K562 (cell line): ENCODE data around the gene ANKS1B. TPM values are rescaled to one million over a fixed set of nuclear protein-coding genes. Genes with fewer than 3 reads are reported as not detected.

Source experiments
- ATAC-seq: fragments of 200-7000 bp; cut with Tn5 transposase; 3 replicates; pipeline ENCODE4 v1.9.1; 2020; ENCODE audit warnings: moderate library complexity
- BruUV-seq: library from RNA; stranded (reverse); fragments of 400-500 nt; replicated peaks from 2 replicates; lab custom pipeline; 2021; lab: Mats Ljungman, UMichigan
- CTCF ChIA-PET: fragments of 300-600 bp; formaldehyde crosslinking; extraction: SDS; loops from one replicate; lab custom pipeline; 2021; ENCODE audit warnings: low intra/inter-chr PET ratio; lab: Yijun Ruan, JAX
- POLR2A ChIA-PET: fragments of 300-600, 350-650 bp; sonication (Branson Sonifier 250); formaldehyde crosslinking; extraction: SDS; loops from one replicate; lab custom pipeline; 2021; ENCODE audit warnings: antibody characterized with exemption, inconsistent platforms; lab: Yijun Ruan, JAX
- DNase-seq, 4 experiments: peaks; one replicate each; pipeline versions ENCODE4 v3.0.0 to v3.0.0-alpha.2; 2011 to 2018; ENCODE audit warnings: low spot score in 3 of 4, mixed read lengths in 3 of 4; ENCODE audit errors: extremely low read depth in 1 of 4
- FAIRE-seq: peaks from 2 replicates; lab custom pipeline; 2011; peaks lifted over from hg19 to GRCh38; lab: Jason Lieb, UNC
- H2AFZ ChIP-seq: 2 replicates; pipeline ENCODE4 v1.6.0; 2011; ENCODE audit warnings: low read depth, low read length, control low read depth, inconsistent platforms
- H3K27ac ChIP-seq: fragments of 200-600 bp; 3 replicates; pipeline ENCODE4 v1.8.0; 2011; ENCODE audit warnings: low read depth, mild to moderate bottlenecking, control low read depth, inconsistent platforms, low read length, moderate library complexity, mixed read lengths; ENCODE audit errors: extremely low read depth
- H3K27me3 ChIP-seq, 2 experiments: fragments of 300-600 bp in 1 of 2; 2 replicates in 1 of 2; 3 replicates in 1 of 2; pipeline versions ENCODE4 v1.6.0 to v1.8.0; 2011; ENCODE audit warnings: inconsistent platforms in 2 of 2, low read length in 2 of 2, mild to moderate bottlenecking in 1 of 2, mixed read lengths in 1 of 2, moderate library complexity in 1 of 2; ENCODE audit not compliant: control insufficient read depth in 2 of 2, insufficient read depth in 2 of 2
- H3K36me3 ChIP-seq: fragments of 300-600 bp; 3 replicates; pipeline ENCODE4 v1.8.0; 2011; ENCODE audit warnings: mild to moderate bottlenecking, low read length, inconsistent platforms; ENCODE audit not compliant: control insufficient read depth, insufficient read depth
- H3K4me1 ChIP-seq, 2 experiments: fragments of 200-600 bp in 1 of 2; replicated peaks in 1 of 2; 2 replicates in 1 of 2; 3 replicates in 1 of 2; pipeline versions ENCODE4 v1.5.1 to v1.8.0; 2011; ENCODE audit warnings: inconsistent platforms in 2 of 2, low read length in 2 of 2, mild to moderate bottlenecking in 1 of 2, mixed read lengths in 1 of 2, moderate library complexity in 1 of 2; ENCODE audit not compliant: control insufficient read depth in 2 of 2, insufficient read depth in 2 of 2
- H3K4me2 ChIP-seq: 2 replicates; pipeline ENCODE4 v1.6.1; 2011; ENCODE audit warnings: low read length, control low read depth, inconsistent platforms, mixed read lengths; ENCODE audit not compliant: insufficient read depth
- H3K4me3 ChIP-seq: fragments of 200-600 bp; sonication (generic), shearing (Covaris generic); 2 replicates; pipeline ENCODE4 v1.5.1; 2016; ENCODE audit warnings: control low read depth, inconsistent platforms
- H3K79me2 ChIP-seq: fragments of 200-600 bp; 3 replicates; pipeline ENCODE4 v1.8.0; 2011; ENCODE audit warnings: low read length, inconsistent platforms; ENCODE audit not compliant: control insufficient read depth, insufficient read depth
- H3K9ac ChIP-seq, 2 experiments: 2 replicates each; pipeline versions ENCODE4 v1.6.0 to v1.6.1; 2011; ENCODE audit warnings: low read depth in 2 of 2, low read length in 2 of 2, control low read depth in 1 of 2, inconsistent platforms in 1 of 2, mild to moderate bottlenecking in 1 of 2, mixed read lengths in 1 of 2; ENCODE audit not compliant: insufficient read depth in 1 of 2
- H3K9me1 ChIP-seq: one replicate; pipeline ENCODE4 v1.6.0; 2011; ENCODE audit warnings: inconsistent platforms, mild to moderate bottlenecking, low read length, moderate library complexity; ENCODE audit not compliant: control insufficient read depth, insufficient read depth
- H3K9me3 ChIP-seq: replicated peaks from 2 replicates; pipeline ENCODE4 v1.5.1; 2011; ENCODE audit warnings: low read depth, low read length, inconsistent platforms; ENCODE audit not compliant: control insufficient read depth, insufficient read depth
- H4K20me1 ChIP-seq: replicated peaks from 2 replicates; pipeline ENCODE4 v1.6.1; 2011; ENCODE audit warnings: low read length, inconsistent platforms, mixed read lengths; ENCODE audit not compliant: control insufficient read depth, insufficient read depth
- AFF4 ChIP-seq: sonication (generic); formaldehyde crosslinking; IDR thresholded peaks from 2 replicates; pipeline ENCODE4 v1.8.0; 2023; ENCODE audit warnings: mild to moderate bottlenecking, missing genetic modification reagents
- RBM15 ChIP-seq: fragments of 200-400 bp; formaldehyde crosslinking; IDR thresholded peaks from 2 replicates; pipeline ENCODE4 v1.6.1; 2018; ENCODE audit warnings: mild to moderate bottlenecking, low read length, moderate library complexity; ENCODE audit not compliant: insufficient read depth
- SRF ChIP-seq, 2 experiments: fragments of 250-450, 450-650 bp in 1 of 2; sonication (Bioruptor Pico) in 1 of 2; sonication (generic) in 1 of 2; formaldehyde crosslinking; IDR thresholded peaks; 2 replicates each; pipeline versions ENCODE4 v1.5.0 to v1.5.1; 2020 to 2022; ENCODE audit warnings: mild to moderate bottlenecking in 1 of 2, missing genetic modification reagents in 1 of 2
- ZNF232 ChIP-seq: sonication (generic); formaldehyde crosslinking; IDR thresholded peaks from 2 replicates; pipeline ENCODE4 v1.8.0; 2022; ENCODE audit warnings: mild to moderate bottlenecking, missing genetic modification reagents
- WGBS: fragments of 100-300 bp; shearing (Covaris generic); methylation state at CpG from one replicate; pipeline ENCODE4 v1.1.6; 2016; ENCODE audit warnings: low coverage, mixed read lengths; ENCODE audit not compliant: insufficient coverage; ENCODE audit errors: missing lambda C conversion rate; 5-methylcytosine and 5-hydroxymethylcytosine counted together
- in situ Hi-C: fragments of 300-500 bp; cut with MboI; formaldehyde crosslinking; loops from 4 replicates; pipeline ENCODE4 v1.15.0; 2018; ENCODE audit warnings: inconsistent platforms, mixed read lengths
- intact Hi-C: fragments of 100-400 bp; cut with micrococcal nuclease; formaldehyde crosslinking; loops from 2 replicates; pipeline ENCODE4 v1.14.2; 2022
- polyA plus RNA-seq, 8 experiments: library from polyadenylated mRNA; depleted of rRNA in 4 of 8; stranded (reverse) in 5 of 8; unstranded in 3 of 8; fragments of >200 nt; fragmentation: Nextera tagmentation in 2 of 8; fragmentation: Illumina TruSeq in 1 of 8; extraction: Ambion mirVana in 2 of 8; extraction: Trizol in 1 of 8; gene quantifications; 2 replicates each; pipeline versions ENCODE4 v1.2.1 to v1.2.3, GENCODE V29; 2011 to 2014; ENCODE audit warnings: inconsistent platforms in 1 of 8, missing spikeins in 1 of 8
- total RNA-seq, 7 experiments: library from RNA; depleted of rRNA in 6 of 7; stranded (reverse); fragments of >200 nt in 6 of 7; fragmentation: Illumina TruSeq in 2 of 7; extraction: Trizol in 2 of 7; gene quantifications; 2 replicates each; pipeline versions ENCODE4 v1.2.1 to v1.2.3, GENCODE V29; 2011 to 2021; ENCODE audit warnings: low replicate concordance in 1 of 7
- TF ChIP-seq, protein P1 (sequence below): fragments of 450-650 bp; IDR thresholded peaks from 2 replicates; pipeline ENCODE4 v1.6.1; 2016; ENCODE audit warnings: mild to moderate bottlenecking, moderate library complexity

Gene ANKS1B
- total and polyA plus RNA-seq, 9 of the 15 experiments (the other 6 are each of a cell fraction or from before 2014, with no cell fraction given) = 0.04 to 0.47 (median 0.28) TPM; not detected in 4

DNA sequence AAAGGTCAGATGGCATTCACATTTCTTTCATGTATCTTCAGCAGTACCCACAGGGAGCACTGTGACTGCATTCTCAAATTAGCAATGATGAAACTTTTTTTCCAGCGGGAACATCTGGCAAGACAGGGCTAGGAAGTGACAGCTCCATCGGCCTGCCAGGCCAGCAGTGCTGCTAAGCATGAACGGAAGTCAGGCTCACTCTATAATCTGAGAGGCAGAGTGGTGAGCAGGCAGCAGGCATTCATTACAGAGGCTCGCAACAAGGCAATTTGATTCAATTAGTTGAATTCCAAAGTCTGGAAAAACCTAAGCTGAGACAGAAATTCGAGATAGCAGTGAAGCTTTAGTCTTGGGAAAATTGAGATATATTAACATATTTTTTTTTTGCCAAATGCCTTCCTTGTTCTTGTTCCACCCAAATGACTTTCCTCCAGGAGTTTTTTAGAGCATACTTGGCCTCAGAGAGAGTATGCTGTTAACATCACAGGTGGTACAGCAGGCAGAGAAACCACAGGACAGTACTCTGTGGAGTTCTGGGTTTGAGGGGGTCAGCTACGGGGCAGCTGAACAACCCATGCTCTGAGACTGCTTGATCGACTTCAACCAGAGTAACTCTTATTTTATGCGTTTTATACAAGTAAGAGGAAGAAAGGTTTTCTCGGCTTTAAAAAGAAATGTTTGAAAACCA, 924.8 kb downstream of the ANKS1B start:
- Histone ChIP-seq H3K79me2 (no peaks in the 10 kb centered on the region), H3K36me3 (no peaks in the 10 kb centered on the region), H3K4me1 (no peaks in the 10 kb centered on the region), H3K27me3 (no peaks in the 10 kb centered on the region), H3K9me3 (no peaks in the 10 kb centered on the region), H4K20me1 (no peaks in the 10 kb centered on the region), H3K27ac (no peak overlapping the region), H3K4me3 (no peak overlapping the region), H3K9me1 (no peaks in the 10 kb centered on the region), H3K9ac (no peak overlapping the region), H3K4me2 (no peak overlapping the region), H2AFZ (no peak overlapping the region)
- FAIRE-seq (no peak), ATAC-seq (no peak), DNase-seq (no peak)
- CTCF ChIA-PET = no interaction called here
- in situ Hi-C loops = no loop called here
- WGBS = 0% methylated on average over 9 of the region's 9 CpGs
- POLR2A ChIA-PET = no interaction called here
- no TSS peak for BruUV-seq
- intact Hi-C loops = no loop called here
- TF ChIP-seq SRF (CRISPR knock-in tag; IDR thresholded peaks at IDR 0.05) (no peak), AFF4 (no peak), ZNF232 (CRISPR knock-in tag) (no peak), RBM15 (no peak)
- TF ChIP-seq, protein P1, sequence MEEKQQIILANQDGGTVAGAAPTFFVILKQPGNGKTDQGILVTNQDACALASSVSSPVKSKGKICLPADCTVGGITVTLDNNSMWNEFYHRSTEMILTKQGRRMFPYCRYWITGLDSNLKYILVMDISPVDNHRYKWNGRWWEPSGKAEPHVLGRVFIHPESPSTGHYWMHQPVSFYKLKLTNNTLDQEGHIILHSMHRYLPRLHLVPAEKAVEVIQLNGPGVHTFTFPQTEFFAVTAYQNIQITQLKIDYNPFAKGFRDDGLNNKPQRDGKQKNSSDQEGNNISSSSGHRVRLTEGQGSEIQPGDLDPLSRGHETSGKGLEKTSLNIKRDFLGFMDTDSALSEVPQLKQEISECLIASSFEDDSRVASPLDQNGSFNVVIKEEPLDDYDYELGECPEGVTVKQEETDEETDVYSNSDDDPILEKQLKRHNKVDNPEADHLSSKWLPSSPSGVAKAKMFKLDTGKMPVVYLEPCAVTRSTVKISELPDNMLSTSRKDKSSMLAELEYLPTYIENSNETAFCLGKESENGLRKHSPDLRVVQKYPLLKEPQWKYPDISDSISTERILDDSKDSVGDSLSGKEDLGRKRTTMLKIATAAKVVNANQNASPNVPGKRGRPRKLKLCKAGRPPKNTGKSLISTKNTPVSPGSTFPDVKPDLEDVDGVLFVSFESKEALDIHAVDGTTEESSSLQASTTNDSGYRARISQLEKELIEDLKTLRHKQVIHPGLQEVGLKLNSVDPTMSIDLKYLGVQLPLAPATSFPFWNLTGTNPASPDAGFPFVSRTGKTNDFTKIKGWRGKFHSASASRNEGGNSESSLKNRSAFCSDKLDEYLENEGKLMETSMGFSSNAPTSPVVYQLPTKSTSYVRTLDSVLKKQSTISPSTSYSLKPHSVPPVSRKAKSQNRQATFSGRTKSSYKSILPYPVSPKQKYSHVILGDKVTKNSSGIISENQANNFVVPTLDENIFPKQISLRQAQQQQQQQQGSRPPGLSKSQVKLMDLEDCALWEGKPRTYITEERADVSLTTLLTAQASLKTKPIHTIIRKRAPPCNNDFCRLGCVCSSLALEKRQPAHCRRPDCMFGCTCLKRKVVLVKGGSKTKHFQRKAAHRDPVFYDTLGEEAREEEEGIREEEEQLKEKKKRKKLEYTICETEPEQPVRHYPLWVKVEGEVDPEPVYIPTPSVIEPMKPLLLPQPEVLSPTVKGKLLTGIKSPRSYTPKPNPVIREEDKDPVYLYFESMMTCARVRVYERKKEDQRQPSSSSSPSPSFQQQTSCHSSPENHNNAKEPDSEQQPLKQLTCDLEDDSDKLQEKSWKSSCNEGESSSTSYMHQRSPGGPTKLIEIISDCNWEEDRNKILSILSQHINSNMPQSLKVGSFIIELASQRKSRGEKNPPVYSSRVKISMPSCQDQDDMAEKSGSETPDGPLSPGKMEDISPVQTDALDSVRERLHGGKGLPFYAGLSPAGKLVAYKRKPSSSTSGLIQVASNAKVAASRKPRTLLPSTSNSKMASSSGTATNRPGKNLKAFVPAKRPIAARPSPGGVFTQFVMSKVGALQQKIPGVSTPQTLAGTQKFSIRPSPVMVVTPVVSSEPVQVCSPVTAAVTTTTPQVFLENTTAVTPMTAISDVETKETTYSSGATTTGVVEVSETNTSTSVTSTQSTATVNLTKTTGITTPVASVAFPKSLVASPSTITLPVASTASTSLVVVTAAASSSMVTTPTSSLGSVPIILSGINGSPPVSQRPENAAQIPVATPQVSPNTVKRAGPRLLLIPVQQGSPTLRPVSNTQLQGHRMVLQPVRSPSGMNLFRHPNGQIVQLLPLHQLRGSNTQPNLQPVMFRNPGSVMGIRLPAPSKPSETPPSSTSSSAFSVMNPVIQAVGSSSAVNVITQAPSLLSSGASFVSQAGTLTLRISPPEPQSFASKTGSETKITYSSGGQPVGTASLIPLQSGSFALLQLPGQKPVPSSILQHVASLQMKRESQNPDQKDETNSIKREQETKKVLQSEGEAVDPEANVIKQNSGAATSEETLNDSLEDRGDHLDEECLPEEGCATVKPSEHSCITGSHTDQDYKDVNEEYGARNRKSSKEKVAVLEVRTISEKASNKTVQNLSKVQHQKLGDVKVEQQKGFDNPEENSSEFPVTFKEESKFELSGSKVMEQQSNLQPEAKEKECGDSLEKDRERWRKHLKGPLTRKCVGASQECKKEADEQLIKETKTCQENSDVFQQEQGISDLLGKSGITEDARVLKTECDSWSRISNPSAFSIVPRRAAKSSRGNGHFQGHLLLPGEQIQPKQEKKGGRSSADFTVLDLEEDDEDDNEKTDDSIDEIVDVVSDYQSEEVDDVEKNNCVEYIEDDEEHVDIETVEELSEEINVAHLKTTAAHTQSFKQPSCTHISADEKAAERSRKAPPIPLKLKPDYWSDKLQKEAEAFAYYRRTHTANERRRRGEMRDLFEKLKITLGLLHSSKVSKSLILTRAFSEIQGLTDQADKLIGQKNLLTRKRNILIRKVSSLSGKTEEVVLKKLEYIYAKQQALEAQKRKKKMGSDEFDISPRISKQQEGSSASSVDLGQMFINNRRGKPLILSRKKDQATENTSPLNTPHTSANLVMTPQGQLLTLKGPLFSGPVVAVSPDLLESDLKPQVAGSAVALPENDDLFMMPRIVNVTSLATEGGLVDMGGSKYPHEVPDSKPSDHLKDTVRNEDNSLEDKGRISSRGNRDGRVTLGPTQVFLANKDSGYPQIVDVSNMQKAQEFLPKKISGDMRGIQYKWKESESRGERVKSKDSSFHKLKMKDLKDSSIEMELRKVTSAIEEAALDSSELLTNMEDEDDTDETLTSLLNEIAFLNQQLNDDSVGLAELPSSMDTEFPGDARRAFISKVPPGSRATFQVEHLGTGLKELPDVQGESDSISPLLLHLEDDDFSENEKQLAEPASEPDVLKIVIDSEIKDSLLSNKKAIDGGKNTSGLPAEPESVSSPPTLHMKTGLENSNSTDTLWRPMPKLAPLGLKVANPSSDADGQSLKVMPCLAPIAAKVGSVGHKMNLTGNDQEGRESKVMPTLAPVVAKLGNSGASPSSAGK = no peak
